GM12891 (cell line): Measurements from ENCODE around the gene BRSK2.
"Not testable (repeated sequence)": the region's sequence is repeated elsewhere in the genome, so short reads cannot be mapped to it uniquely, and the experiment has no call there.

Experiments
- DNase-seq: peaks from one replicate; pipeline ENCODE4 v3.0.0; 2011; ENCODE audit warnings: low spot score; ENCODE audit not compliant: insufficient read length
- FAIRE-seq: peaks from 2 replicates; lab custom pipeline; 2011; peaks lifted over from hg19 to GRCh38; lab: Jason Lieb, UNC
- PAX5 ChIP-seq: IDR thresholded peaks from 2 replicates; pipeline ENCODE4 v1.6.1; 2011; ENCODE audit warnings: low read length, moderate library complexity, mild to moderate bottlenecking; ENCODE audit not compliant: insufficient read depth, severe bottlenecking
- POLR2A ChIP-seq: IDR thresholded peaks from 2 replicates; pipeline ENCODE4 v1.6.1; 2011; ENCODE audit warnings: low read depth, low read length, control low read depth
- POLR2AphosphoS5 ChIP-seq: IDR thresholded peaks from 2 replicates; pipeline ENCODE4 v1.6.1; 2011; ENCODE audit warnings: low read depth, low read length, control low read depth
- POU2F2 ChIP-seq: IDR thresholded peaks from 2 replicates; pipeline ENCODE4 v1.6.1; 2011; ENCODE audit warnings: low read depth, mild to moderate bottlenecking, control low read depth, low read length, moderate library complexity
- SPI1 ChIP-seq: IDR thresholded peaks from 2 replicates; pipeline ENCODE4 v1.6.1; 2011; ENCODE audit warnings: low read depth, low read length, control low read depth
- TAF1 ChIP-seq: IDR thresholded peaks from 2 replicates; pipeline ENCODE4 v1.6.1; 2011; ENCODE audit warnings: low read depth, low read length, control low read depth

BRSK2 gene

GRCh38 chr11:1508986-1509385 lies 119.3 kb downstream of the BRSK2 start:
- FAIRE-seq, result no peak
- no peak for DNase-seq
- TF ChIP-seq TAF1 (no peak), SPI1 (no peak), POU2F2 (no peak), POLR2AphosphoS5 (no peak), POLR2A (no peak), PAX5 (no peak)

- FAIRE-seq, result no peak
- no peak for DNase-seq
- TF ChIP-seq POLR2A (no peak), POLR2AphosphoS5 (no peak), POU2F2 (no peak), PAX5 (no peak), TAF1 (no peak), SPI1 (no peak)
Measured at GRCh38 chr11:1509626-1510255, 120.0 kb downstream of the BRSK2 start.

- not testable (repeated sequence) for FAIRE-seq, DNase-seq
Measured at GRCh38 chr11:1510351-1510750, 120.6 kb downstream of the BRSK2 start.

GRCh38 chr11:1510928-1511327 lies 121.2 kb downstream of the BRSK2 start:
- no peak for TF ChIP-seq SPI1
- TF ChIP-seq PAX5, result no peak
- no peak for TF ChIP-seq POLR2A
- TF ChIP-seq POLR2AphosphoS5, result no peak
- no peak for TF ChIP-seq TAF1
- TF ChIP-seq POU2F2, result no peak
- DNase-seq (no peak), FAIRE-seq (no peak)

- no peak for DNase-seq
- FAIRE-seq, result no peak
- no peak for TF ChIP-seq POU2F2
- TF ChIP-seq POLR2AphosphoS5, result no peak
- TF ChIP-seq SPI1, result no peak
- no peak for TF ChIP-seq PAX5
- TF ChIP-seq TAF1, result no peak
- no peak for TF ChIP-seq POLR2A
Measured at GRCh38 chr11:1511937-1512496, 122.3 kb downstream of the BRSK2 start.
